GM12875 (cell line): ENCODE data around the gene TMEM115.

Experiments
- H3K4me3 ChIP-seq: one replicate; pipeline ENCODE4 v1.5.1; 2011; ENCODE audit warnings: low read depth, low read length, control low read depth
- CTCF ChIP-seq: IDR thresholded peaks from 2 replicates; pipeline ENCODE4 v1.5.1; 2011; ENCODE audit warnings: low read depth, mild to moderate bottlenecking, control low read depth, inconsistent platforms, low read length, moderate library complexity, borderline replicate concordance; ENCODE audit not compliant: insufficient read depth

Gene TMEM115

GRCh38 chr3:50388016-50388719 lies 28.8 kb upstream of the TMEM115 start:
- H3K4me3 ChIP-seq = no peak overlapping the region
- no peak for TF ChIP-seq CTCF

GRCh38 chr3:50385754-50386153 lies 26.4 kb upstream of the TMEM115 start:
- no peak overlapping the region for H3K4me3 ChIP-seq
- no peak for TF ChIP-seq CTCF

- no peak overlapping the region for H3K4me3 ChIP-seq
- no peak for TF ChIP-seq CTCF
These were observed 24.4 kb upstream of the TMEM115 start for GRCh38 chr3:50383750-50384149.

GRCh38 chr3:50382722-50383121 lies 23.4 kb upstream of the TMEM115 start:
- no peak overlapping the region for H3K4me3 ChIP-seq
- no peak for TF ChIP-seq CTCF

- no peak for TF ChIP-seq CTCF
These were observed 22.1 kb upstream of the TMEM115 start for GRCh38 chr3:50381383-50381782.

GRCh38 chr3:50380405-50381085 lies 21.2 kb upstream of the TMEM115 start:
- TF ChIP-seq CTCF = no peak
- no peak overlapping the region for H3K4me3 ChIP-seq

More at GRCh38 chr3:50381383-50381782, 22.1 kb upstream of the TMEM115 start:
- H3K4me3 ChIP-seq = no peak overlapping the region

GRCh38 chr3:50378757-50379156 lies 19.4 kb upstream of the TMEM115 start:
- TF ChIP-seq CTCF = no peak
- H3K4me3 ChIP-seq = no peak overlapping the region
